Transverse colon (tissue), 3 donors: ENCODE results near the gene IVD.

Source experiments
- EP300 ChIP-seq: sonication (generic); formaldehyde crosslinking; IDR thresholded peaks from one replicate; pipeline ENCODE4 v1.6.1; 2017; ENCODE audit warnings: antibody characterized with exemption, low read depth
- POLR2A ChIP-seq: fragments of 450-650 bp; IDR thresholded peaks from one replicate; pipeline ENCODE4 v1.6.1; 2016; ENCODE audit warnings: antibody characterized with exemption, mild to moderate bottlenecking, moderate library complexity
- TF ChIP-seq, protein P1 (sequence below), 5 experiments: fragments of 200-600 bp in 3 of 5; fragments of 450-650 bp in 2 of 5; sonication (generic) in 3 of 5; IDR thresholded peaks; 1 replicate in 2 of 5; 2 replicates in 3 of 5; pipeline ENCODE4 v1.5.1; 2016 to 2017; ENCODE audit warnings: antibody characterized with exemption in 5 of 5, inconsistent platforms in 3 of 5, mild to moderate bottlenecking in 2 of 5, moderate library complexity in 1 of 5

- TF ChIP-seq POLR2A = peak; percentile 79
- TF ChIP-seq, protein P1, sequence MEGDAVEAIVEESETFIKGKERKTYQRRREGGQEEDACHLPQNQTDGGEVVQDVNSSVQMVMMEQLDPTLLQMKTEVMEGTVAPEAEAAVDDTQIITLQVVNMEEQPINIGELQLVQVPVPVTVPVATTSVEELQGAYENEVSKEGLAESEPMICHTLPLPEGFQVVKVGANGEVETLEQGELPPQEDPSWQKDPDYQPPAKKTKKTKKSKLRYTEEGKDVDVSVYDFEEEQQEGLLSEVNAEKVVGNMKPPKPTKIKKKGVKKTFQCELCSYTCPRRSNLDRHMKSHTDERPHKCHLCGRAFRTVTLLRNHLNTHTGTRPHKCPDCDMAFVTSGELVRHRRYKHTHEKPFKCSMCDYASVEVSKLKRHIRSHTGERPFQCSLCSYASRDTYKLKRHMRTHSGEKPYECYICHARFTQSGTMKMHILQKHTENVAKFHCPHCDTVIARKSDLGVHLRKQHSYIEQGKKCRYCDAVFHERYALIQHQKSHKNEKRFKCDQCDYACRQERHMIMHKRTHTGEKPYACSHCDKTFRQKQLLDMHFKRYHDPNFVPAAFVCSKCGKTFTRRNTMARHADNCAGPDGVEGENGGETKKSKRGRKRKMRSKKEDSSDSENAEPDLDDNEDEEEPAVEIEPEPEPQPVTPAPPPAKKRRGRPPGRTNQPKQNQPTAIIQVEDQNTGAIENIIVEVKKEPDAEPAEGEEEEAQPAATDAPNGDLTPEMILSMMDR (IDR thresholded peaks at IDR 0.05) = no peak
- no peak for TF ChIP-seq EP300
These were observed at the start of gene IVD for GRCh38 chr15:40405501-40406381.
